ENCODE data around the gene CNTNAP2.

DNA sequence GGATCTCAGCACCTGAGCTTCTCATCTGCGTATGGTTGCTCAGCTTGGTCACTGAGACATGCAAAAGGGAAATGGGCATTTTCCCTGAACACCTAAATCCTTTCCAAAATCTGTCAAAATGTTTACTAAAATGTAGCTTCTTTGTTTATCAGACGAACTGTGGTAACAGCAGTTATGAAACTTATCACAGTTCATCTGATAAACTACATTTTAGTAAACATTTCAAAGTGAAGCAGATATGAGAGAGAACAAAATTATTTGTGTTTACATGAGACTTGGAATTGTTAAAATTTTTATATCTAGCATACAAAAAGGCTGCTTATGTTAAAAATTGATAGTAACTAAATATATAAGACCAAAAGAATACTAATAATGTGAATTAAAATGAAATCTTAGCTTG, 1900.5 kb downstream of the CNTNAP2 start:
- TF ChIP-seq POLR2A (IDR thresholded peaks at IDR 0.05), result no peak
- TF ChIP-seq, protein P1, sequence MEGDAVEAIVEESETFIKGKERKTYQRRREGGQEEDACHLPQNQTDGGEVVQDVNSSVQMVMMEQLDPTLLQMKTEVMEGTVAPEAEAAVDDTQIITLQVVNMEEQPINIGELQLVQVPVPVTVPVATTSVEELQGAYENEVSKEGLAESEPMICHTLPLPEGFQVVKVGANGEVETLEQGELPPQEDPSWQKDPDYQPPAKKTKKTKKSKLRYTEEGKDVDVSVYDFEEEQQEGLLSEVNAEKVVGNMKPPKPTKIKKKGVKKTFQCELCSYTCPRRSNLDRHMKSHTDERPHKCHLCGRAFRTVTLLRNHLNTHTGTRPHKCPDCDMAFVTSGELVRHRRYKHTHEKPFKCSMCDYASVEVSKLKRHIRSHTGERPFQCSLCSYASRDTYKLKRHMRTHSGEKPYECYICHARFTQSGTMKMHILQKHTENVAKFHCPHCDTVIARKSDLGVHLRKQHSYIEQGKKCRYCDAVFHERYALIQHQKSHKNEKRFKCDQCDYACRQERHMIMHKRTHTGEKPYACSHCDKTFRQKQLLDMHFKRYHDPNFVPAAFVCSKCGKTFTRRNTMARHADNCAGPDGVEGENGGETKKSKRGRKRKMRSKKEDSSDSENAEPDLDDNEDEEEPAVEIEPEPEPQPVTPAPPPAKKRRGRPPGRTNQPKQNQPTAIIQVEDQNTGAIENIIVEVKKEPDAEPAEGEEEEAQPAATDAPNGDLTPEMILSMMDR (IDR thresholded peaks at IDR 0.05), result no peak

All from heart left ventricle (tissue), 13 donors.